Loucy (cell line): Measurements from ENCODE around the gene MLIP.

Experiments used
- H2AFZ ChIP-seq: fragments of 200-600 bp; sonication (generic); 2 replicates; pipeline ENCODE4 v1.6.0; 2016; ENCODE audit warnings: antibody characterized with exemption, mild to moderate bottlenecking, low read length, moderate library complexity
- H3F3A ChIP-seq: fragments of 200-600 bp; 2 replicates; pipeline ENCODE4 v1.6.0; 2016; ENCODE audit warnings: antibody characterized with exemption, low read depth, mild to moderate bottlenecking
- H3K27me3 ChIP-seq: fragments of 200-600 bp; sonication (generic); 2 replicates; pipeline ENCODE4 v1.6.1; 2014; ENCODE audit warnings: low read length, mild to moderate bottlenecking; ENCODE audit not compliant: insufficient read depth, poor library complexity, severe bottlenecking
- H3K36me3 ChIP-seq: fragments of 200-600 bp; sonication (generic); 2 replicates; pipeline ENCODE4 v1.6.1; 2016; ENCODE audit warnings: low read length; ENCODE audit not compliant: insufficient read depth
- H3K4me1 ChIP-seq: fragments of 200-600 bp; sonication (generic); 2 replicates; pipeline ENCODE4 v1.5.1; 2014; ENCODE audit warnings: low read length, mild to moderate bottlenecking; ENCODE audit not compliant: insufficient read depth, poor library complexity, severe bottlenecking
- H3K4me2 ChIP-seq: fragments of 200-600 bp; sonication (generic); 2 replicates; pipeline ENCODE4 v1.6.0; 2014; ENCODE audit warnings: antibody characterized with exemption, low read length, low read depth, mild to moderate bottlenecking; ENCODE audit not compliant: poor library complexity, severe bottlenecking
- H3K4me3 ChIP-seq: fragments of 200-600 bp; sonication (generic); 2 replicates; pipeline ENCODE4 v1.5.1; 2014; ENCODE audit warnings: low read length, mild to moderate bottlenecking, mixed read lengths; ENCODE audit not compliant: poor library complexity, severe bottlenecking
- H3K79me2 ChIP-seq: fragments of 200-600 bp; sonication (generic); 2 replicates; pipeline ENCODE4 v1.6.1; 2014; ENCODE audit warnings: low read length; ENCODE audit not compliant: insufficient read depth
- H3K9ac ChIP-seq: fragments of 200-600 bp; sonication (generic); 2 replicates; pipeline ENCODE4 v1.6.0; 2014; ENCODE audit warnings: mild to moderate bottlenecking, low read depth, low read length, moderate library complexity; ENCODE audit not compliant: poor library complexity, severe bottlenecking
- H3K9me2 ChIP-seq: fragments of 200-600 bp; sonication (generic); replicated peaks from 2 replicates; pipeline ENCODE4 v1.6.1; 2016; ENCODE audit warnings: low read depth, low read length, mixed read lengths
- H3K9me3 ChIP-seq: fragments of 200-600 bp; sonication (generic); 2 replicates; pipeline ENCODE4 v1.6.1; 2014; ENCODE audit warnings: mild to moderate bottlenecking, antibody characterized with exemption, low read length, low read depth; ENCODE audit not compliant: insufficient read depth
- H4K20me1 ChIP-seq: fragments of 200-600 bp; sonication (generic); 2 replicates; pipeline ENCODE4 v1.6.0; 2014; ENCODE audit warnings: antibody characterized with exemption, low read length, mild to moderate bottlenecking; ENCODE audit not compliant: insufficient read depth, poor library complexity, severe bottlenecking
- CTCF ChIP-seq: fragments of 200-600 bp; sonication (generic); conservative IDR thresholded peaks from 2 replicates; pipeline ENCODE4 v1.5.1; 2014; ENCODE audit warnings: mild to moderate bottlenecking, antibody characterized with exemption, low read length
- EZH2phosphoT487 ChIP-seq: fragments of 200-600 bp; IDR thresholded peaks from 2 replicates; pipeline ENCODE4 v1.6.1; 2018; ENCODE audit warnings: antibody characterized with exemption, mild to moderate bottlenecking, moderate library complexity, borderline replicate concordance

The MLIP gene

DNA sequence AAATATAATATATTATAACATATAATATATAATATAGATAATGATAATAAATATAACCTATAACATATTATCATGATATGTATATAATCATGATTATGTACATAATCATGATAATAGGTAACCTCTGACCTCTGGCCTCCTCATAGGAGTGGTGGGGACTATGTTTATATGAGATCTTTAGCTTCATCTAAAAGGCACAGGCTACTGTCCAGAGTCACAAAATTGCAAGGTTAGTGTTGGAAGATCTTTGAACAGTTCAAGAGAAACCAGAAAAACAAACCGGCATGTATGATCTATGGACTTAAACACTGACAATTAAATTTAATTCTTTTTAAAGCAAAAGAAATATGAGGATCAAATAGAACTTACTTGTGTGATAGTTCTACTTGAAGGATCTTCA, 141.3 kb downstream of the MLIP start:
- H3F3A ChIP-seq = peaks cover 15% of the 10 kb centered on the region; the same call in 1 of the 2 replicates
- peaks cover 34% of the 10 kb centered on the region for H3K4me1 ChIP-seq
- H3K4me3 ChIP-seq = no peak overlapping the region
- no peaks in the 10 kb centered on the region for H3K79me2 ChIP-seq
- H3K9me3 ChIP-seq = no peaks in the 10 kb centered on the region
- H2AFZ ChIP-seq = peak overlapping the region; percentile 56; the same call in 1 of the 2 replicates
- H3K9ac ChIP-seq = no peak overlapping the region
- no peaks in the 10 kb centered on the region for H3K27me3 ChIP-seq
- no peaks in the 10 kb centered on the region for H3K36me3 ChIP-seq
- peak overlapping the region; percentile 37 for H3K4me2 ChIP-seq
- no peaks in the 10 kb centered on the region for H3K9me2 ChIP-seq
- H4K20me1 ChIP-seq = no peaks in the 10 kb centered on the region
- TF ChIP-seq EZH2phosphoT487 = no peak
- TF ChIP-seq CTCF = no peak

GRCh38 chr6:54252916-54253315, 141.7 kb downstream of the MLIP start:
- Histone ChIP-seq H3K9me3 (no peaks in the 10 kb centered on the region), H3F3A (peaks cover 15% of the 10 kb centered on the region; the same call in 1 of the 2 replicates), H3K9me2 (no peaks in the 10 kb centered on the region), H3K4me2 (peak overlapping the region; percentile 37), H4K20me1 (no peaks in the 10 kb centered on the region), H2AFZ (peak overlapping the region; percentile 56), H3K36me3 (no peaks in the 10 kb centered on the region), H3K9ac (peak overlapping the region; percentile 8), H3K4me1 (peaks cover 34% of the 10 kb centered on the region), H3K27me3 (no peaks in the 10 kb centered on the region), H3K79me2 (no peaks in the 10 kb centered on the region), H3K4me3 (peak overlapping the region; percentile 5)
- TF ChIP-seq EZH2phosphoT487 (no peak), CTCF (no peak)

DNA sequence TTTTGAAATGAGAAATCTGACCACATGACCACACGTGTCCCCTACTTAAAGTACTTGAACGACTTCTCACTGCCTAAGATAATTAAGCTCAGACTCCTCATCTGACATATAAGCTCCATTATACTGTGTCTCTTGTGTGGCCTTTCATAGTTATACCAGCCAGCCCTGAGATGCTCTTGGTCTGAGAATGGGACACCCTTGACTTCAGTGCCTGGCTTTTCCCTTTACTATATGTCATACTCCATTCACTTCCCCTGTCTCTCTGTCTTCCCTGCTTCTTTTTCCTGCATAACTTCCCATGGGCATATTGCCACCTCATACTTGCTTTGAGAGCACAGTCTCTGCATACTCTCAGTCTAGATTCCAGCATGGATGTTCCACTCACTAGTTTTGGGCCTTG, 143.6 kb downstream of the MLIP start:
- H3K4me2 ChIP-seq = no peak overlapping the region
- no peaks in the 10 kb centered on the region for H3K79me2 ChIP-seq
- peaks cover 28% of the 10 kb centered on the region for H3K4me1 ChIP-seq
- no peaks in the 10 kb centered on the region for H4K20me1 ChIP-seq
- no peaks in the 10 kb centered on the region for H3K27me3 ChIP-seq
- no peaks in the 10 kb centered on the region for H3K36me3 ChIP-seq
- no peak overlapping the region for H3K9ac ChIP-seq
- no peaks in the 10 kb centered on the region for H3K9me2 ChIP-seq
- TF ChIP-seq CTCF = no peak
- peaks cover 15% of the 10 kb centered on the region; the same call in 1 of the 2 replicates for H3F3A ChIP-seq
- no peaks in the 10 kb centered on the region for H3K9me3 ChIP-seq
- H3K4me3 ChIP-seq = no peak overlapping the region
- no peak overlapping the region; the same call in 1 of the 2 replicates for H2AFZ ChIP-seq
